Lower lobe of right lung (tissue), 2 donors: Measurements from ENCODE around the gene RPS6KA1. TPM values are rescaled to one million over a fixed set of nuclear protein-coding genes. Genes with fewer than 3 reads are reported as not detected.

ENCODE experiments used
- ATAC-seq, 2 donors: fragments of 200-7000 bp; cut with Tn5 transposase; one replicate each; pipeline ENCODE4 v1.9.1; 2020 to 2022; ENCODE audit warnings: mild to moderate bottlenecking in 2 of 2, moderate library complexity in 2 of 2
- DNase-seq: peaks from one replicate; pipeline ENCODE4 v3.0.0-alpha.2; 2020
- H3K27ac ChIP-seq: fragments of 200-600 bp; one replicate; pipeline ENCODE4 v1.8.0; 2022
- H3K27me3 ChIP-seq: fragments of 200-600 bp; one replicate; pipeline ENCODE4 v1.8.0; 2022; ENCODE audit warnings: low read depth
- H3K36me3 ChIP-seq: fragments of 200-600 bp; one replicate; pipeline ENCODE4 v1.8.0; 2022; ENCODE audit warnings: mild to moderate bottlenecking
- H3K4me1 ChIP-seq: fragments of 200-600 bp; one replicate; pipeline ENCODE4 v1.8.0; 2022
- H3K4me3 ChIP-seq: fragments of 200-600 bp; one replicate; pipeline ENCODE4 v1.8.0; 2022; ENCODE audit warnings: mild to moderate bottlenecking
- H3K9me3 ChIP-seq: fragments of 200-600 bp; one replicate; pipeline ENCODE4 v1.8.0; 2022
- intact Hi-C: fragments of 100-400 bp; cut with DNase I; formaldehyde crosslinking; loops from one replicate; pipeline ENCODE4 v1.11.0; 2022
- microRNA-seq: library from miRNA; unstranded; fragments of <30 nt; microRNA quantifications from one replicate; pipeline ENCODE4 v1.2.0, GENCODE V29; 2020; ENCODE audit warnings: borderline number of aligned reads
- total RNA-seq: library from RNA; stranded (reverse); fragmentation: NEBNext Ultra II Directional; extraction: Animal tissue kit (Norgen Biotek cat#: 25700); gene quantifications from one replicate; pipeline ENCODE4 v1.2.1, GENCODE V29; 2021
- TF ChIP-seq, protein P1 (sequence below): fragments of 200-600 bp; IDR thresholded peaks from one replicate; pipeline ENCODE4 v1.8.0; 2022; ENCODE audit warnings: antibody characterized with exemption, mild to moderate bottlenecking
- donor health status: DM: no; HTN: yes; CAD: no; lungs with severe emphysema.

The RPS6KA1 gene
- total RNA-seq, 1 donor from 2014 or later: 140 TPM

GRCh38 chr1:26618561-26618960 lies 89.0 kb downstream of the RPS6KA1 start:
- no peak overlapping the region for H3K4me3 ChIP-seq
- no peaks in the 10 kb centered on the region for H3K27me3 ChIP-seq
- no peaks in the 10 kb centered on the region for H3K9me3 ChIP-seq
- H3K27ac ChIP-seq: peak overlapping the region; percentile 99
- H3K4me1 ChIP-seq: peaks cover 25% of the 10 kb centered on the region
- intact Hi-C loops: no loop called here
- no peaks in the 10 kb centered on the region for H3K36me3 ChIP-seq
- TF ChIP-seq, protein P1, sequence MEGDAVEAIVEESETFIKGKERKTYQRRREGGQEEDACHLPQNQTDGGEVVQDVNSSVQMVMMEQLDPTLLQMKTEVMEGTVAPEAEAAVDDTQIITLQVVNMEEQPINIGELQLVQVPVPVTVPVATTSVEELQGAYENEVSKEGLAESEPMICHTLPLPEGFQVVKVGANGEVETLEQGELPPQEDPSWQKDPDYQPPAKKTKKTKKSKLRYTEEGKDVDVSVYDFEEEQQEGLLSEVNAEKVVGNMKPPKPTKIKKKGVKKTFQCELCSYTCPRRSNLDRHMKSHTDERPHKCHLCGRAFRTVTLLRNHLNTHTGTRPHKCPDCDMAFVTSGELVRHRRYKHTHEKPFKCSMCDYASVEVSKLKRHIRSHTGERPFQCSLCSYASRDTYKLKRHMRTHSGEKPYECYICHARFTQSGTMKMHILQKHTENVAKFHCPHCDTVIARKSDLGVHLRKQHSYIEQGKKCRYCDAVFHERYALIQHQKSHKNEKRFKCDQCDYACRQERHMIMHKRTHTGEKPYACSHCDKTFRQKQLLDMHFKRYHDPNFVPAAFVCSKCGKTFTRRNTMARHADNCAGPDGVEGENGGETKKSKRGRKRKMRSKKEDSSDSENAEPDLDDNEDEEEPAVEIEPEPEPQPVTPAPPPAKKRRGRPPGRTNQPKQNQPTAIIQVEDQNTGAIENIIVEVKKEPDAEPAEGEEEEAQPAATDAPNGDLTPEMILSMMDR: no peak
- no peak for DNase-seq
- no peak for ATAC-seq

Small RNA genes within 50 kb of the gene (microRNA-seq; reads per million reads assigned to microRNA genes)
- gene MIR1976: 8.0 reads per million, percentile 10 among the genes with 10 or more reads in this experiment

Other genes with a start within 250 kb of the RPS6KA1 start
- 204 TPM for gene SH3BGRL3, start 249.7 kb upstream of the RPS6KA1 start, total RNA-seq
- gene UBXN11, start 223.1 kb upstream of the RPS6KA1 start, total RNA-seq: 65.1 TPM
- gene CD52, start 211.8 kb upstream of the RPS6KA1 start, total RNA-seq: 541 TPM
- gene CRYBG2, start 175.6 kb upstream of the RPS6KA1 start, total RNA-seq: 2.1 TPM
- gene ZNF683, start 157.0 kb upstream of the RPS6KA1 start, total RNA-seq: 1.2 TPM
- not detected for gene LIN28A, start 118.9 kb upstream of the RPS6KA1 start, total RNA-seq
- 37.2 TPM for gene DHDDS, start 97.4 kb upstream of the RPS6KA1 start, total RNA-seq
- 326 TPM for gene HMGN2, start 57.3 kb upstream of the RPS6KA1 start, total RNA-seq
- 72.4 TPM for gene ARID1A, start 166.3 kb downstream of the RPS6KA1 start, total RNA-seq